CD4-positive, alpha-beta T cell treated with Interleukin-15 for 1 hour (primary cell): ENCODE data around the gene PTPRN2.

Experiments used
- DNase-seq: peaks from one replicate; pipeline ENCODE4 v3.0.0-alpha.2; 2020

PTPRN2 gene

DNA sequence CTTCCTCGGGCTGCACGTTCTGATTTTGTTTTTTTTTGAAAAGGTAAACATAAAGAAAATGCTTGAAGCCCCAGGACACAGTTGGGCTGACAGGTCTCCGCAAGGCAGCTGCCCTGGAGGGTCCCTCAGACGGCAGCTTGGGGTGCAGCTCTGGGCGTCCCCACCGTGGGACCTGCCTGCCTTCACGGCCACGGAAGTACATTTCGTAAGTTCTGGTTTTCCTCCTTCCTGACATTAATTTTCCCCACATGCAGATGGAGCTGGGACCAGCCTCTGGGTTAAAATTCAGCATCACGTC lies 759.8 kb downstream of the PTPRN2 start:
- DNase-seq, result no peak

DNA sequence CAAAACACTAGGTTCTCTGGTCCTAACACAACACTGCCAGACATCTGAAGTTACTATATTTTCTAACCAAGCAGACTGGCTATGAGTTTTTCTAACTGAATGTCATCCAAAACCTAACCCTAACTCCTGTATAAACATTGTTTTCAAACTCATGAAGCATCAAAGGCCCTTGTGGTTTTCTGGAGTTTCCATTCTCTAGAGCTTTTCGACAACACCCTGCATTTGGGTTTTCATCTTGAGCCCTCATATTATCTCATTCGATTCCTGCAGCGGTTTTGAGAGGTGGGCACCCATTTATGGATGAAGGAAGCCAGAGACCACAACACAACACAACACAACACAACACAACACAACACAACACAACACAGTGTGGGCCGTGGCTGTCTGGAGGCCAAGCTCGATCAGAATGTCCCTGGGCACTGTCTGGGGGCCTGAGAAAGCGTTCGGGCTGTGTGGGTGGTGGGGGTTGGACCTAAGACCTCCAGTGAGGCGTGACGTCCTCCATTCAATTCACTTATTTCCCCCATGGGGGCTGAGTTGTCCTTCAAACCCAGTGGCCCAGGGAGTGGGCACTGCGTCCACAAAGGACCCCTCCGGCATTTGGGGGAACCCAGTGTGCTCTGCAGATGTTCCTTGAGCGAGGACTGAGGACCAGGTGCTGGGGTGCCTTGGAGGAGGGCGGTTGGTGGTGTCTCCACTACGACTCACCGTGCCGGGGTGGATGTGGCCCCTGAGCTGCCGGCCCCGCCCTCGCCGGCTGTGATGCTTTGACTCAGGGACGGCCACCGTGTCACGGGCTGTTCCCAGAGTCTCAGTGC lies 760.4 kb downstream of the PTPRN2 start:
- DNase-seq, result no peak

DNA sequence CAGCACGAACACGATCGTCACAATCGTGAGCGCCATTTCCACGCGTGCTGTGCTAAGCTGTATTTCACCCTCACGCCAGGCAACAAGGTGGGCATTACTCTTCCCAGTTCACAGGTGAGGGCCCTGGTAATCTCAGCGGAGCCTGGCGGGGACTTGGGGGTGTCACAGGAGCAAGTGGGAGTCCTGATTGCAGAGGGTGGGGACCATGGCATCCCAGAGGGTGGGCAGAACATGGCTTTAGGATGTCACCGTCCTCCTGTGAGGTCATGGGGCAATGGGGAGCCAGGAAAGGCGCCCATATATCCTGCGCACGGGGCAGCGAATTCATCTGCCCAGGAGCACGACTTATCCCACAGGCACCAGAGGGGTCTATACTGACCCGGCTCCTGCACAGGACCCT lies 761.1 kb downstream of the PTPRN2 start:
- DNase-seq, result no peak

DNA sequence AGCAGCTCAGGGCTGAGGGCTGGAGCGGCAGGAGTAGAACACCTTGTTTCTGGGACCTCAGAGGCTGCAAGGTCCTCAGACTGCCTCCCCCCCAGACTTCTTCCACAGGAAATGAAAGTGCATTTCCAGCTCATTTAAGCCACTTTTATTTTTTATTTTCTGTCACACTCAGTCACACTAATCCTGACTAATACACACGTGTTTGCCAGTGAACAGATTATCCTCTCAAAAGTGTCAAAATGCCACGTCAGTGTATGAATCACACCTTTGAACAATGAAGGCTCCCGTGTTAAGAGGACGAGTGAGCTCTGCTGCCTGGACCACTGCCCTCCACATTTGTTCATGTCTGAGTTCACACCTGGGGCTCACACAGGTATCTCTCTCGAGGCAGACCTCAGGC lies 762.3 kb downstream of the PTPRN2 start:
- DNase-seq, result no peak

DNA sequence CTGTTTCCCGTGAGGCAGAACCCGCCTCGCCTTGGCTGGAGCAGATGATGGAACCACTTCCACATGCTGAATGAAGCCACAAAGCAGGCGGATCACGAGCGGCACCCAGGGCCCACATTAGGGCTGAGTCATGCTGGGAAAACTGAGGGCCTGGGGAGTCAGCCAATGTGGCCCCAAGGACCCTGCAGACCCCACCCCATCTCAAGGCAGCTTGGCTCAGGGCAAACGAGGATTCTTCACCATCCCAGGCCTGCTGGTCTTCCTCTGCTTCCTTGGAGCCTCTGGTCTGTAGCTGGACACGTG lies 762.9 kb downstream of the PTPRN2 start:
- no peak for DNase-seq

DNA sequence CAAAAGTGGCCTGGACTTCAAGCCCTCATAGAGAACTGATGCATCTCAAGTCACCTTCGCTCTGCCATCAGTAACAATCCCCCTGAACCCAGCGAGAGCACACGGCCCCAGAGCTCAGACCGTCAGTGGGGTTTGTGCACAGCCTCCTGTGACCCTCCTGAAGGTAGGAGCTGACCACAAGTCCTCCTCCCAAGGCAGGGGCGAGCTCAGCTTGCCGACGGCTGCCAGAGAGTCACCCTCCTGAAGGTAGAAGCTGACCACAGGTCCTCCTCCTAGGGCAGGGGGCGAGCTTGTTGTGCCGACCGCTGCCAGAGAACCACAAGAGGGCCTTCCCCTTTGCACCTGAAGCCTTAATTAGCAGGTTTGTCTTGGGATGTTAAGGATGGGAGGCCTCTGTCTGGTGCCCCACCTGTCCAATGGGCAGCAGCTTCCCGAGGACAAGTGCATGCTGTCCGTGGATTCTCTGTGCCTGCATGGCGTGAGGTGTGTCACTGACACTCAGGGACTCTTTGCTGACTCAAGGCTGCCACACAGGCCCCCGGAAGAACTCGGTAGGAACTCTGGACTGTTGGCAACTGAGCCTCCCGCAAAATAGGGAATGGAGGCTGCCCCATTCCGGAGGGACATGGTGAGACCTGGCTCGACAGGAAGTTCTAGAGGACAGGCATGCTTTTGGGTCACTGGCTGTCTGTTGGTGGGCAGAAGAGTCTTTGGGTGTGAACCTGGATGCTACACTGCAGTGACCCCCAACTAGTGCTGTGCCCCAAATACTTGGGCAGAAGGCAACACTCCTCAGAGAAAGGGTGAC lies 763.4 kb downstream of the PTPRN2 start:
- no peak for DNase-seq

DNA sequence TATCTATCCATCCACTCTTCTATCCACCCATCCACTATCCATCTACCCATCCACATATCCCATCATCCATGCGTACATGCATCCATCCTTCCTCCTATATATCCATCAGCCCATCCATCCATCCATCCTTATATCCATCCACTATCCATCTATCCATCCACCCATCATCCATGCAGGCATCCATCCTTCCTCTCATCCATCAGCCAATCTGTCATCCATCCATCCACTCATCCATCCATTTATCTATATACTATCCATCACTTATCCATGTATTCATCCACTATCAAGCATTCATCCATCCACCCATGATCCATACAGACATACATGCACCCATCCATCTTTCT lies 765.0 kb downstream of the PTPRN2 start:
- DNase-seq, result no peak

DNA sequence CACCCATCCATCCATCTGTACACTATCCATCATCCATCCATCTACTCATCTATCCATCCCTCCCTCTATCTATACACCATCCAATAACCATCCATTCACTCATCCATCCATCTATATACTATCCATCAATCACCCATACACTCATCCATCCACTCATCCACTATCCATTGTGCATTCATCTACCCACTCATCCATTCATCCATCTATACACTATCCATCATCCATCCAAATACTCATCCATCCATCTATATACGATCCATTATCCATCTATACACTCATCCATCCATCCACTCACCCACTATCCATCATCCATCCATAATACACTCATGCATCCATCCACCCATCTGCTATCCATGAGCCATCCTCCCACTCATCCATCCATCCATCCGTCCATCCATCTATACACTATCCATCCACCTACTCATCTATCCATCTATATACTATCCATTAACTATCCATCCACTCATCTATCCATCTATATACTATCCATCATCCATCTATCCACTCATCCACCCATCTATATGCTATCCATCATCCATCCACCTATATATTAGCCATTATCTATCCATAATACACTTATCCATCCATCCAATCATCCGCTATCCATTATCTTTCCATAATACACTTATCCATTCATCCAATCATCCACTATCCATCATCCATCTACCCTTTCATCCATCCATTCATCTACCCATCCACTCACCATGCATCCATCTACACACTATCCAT lies 765.5 kb downstream of the PTPRN2 start:
- no peak for DNase-seq

DNA sequence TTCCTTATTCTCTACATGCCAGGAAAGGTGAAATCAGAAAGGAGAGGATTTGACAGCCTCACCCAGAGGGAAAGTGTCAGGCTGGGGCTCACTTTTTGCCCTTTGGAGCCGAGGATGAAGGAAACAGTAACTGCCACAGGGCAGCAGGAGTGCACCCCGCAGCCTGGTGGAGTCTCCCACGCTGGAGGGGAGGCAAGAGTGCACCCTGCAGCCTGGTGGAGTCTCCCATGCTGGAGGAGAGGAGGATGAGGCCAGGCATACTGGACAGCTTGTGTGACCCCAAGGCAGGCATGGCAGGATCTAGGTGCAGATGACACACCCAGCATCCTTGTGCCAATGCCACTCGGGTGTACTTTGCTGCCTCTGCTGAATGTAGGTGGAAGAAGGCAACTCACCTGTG lies 766.8 kb downstream of the PTPRN2 start:
- no peak for DNase-seq

DNA sequence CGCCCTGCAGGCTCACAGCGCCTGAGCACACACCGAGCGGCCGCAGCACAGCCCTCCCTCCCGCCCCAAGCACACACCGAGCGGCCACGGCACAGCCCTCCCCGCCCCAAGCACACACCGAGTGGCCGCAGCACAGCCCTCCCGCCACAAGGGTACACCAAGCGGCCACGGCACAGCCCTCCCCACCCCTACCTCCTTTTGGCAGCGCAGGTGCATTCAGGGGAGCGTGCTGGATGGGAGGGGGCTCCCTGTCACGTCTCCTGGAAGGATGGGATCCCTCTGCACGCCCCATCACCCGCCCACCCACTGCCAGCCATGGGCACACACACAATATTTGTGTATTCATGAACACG lies 768.2 kb downstream of the PTPRN2 start:
- no peak for DNase-seq

DNA sequence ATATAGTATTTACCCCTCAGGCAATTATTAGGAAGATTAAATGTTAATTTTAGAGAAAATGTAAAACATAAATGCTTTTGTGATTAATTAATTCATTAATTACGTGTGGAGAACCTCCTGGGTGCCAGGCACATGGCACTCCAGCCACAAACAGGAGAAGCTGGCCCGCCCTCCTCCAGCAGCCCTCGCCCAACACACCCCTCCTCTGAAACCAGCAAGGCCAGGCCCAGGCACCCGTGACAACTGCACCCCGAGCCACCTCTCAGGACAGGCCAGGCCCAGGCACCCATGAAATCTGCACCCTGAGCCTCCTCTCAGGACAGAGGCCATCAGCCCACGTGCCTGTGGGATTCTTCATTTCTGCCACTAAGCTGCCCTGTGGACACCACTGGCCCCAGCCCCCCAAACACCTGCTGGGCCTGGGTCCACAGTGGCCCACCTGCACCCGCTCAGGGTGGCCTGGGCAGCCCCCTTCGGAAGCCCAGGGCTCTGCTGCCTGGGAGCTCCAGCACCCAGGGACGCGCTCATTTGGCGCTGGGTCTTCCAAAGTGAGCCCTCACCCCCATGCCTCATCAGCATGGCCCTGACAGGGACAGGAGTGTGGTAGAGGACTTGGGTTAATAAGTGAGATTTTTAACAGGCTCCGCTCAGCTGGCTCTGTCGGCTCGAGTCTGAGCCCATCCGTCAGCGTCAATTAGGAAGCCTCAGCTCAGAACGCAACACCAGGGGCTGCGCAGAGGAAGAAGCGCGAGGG lies 768.7 kb downstream of the PTPRN2 start:
- no peak for DNase-seq

DNA sequence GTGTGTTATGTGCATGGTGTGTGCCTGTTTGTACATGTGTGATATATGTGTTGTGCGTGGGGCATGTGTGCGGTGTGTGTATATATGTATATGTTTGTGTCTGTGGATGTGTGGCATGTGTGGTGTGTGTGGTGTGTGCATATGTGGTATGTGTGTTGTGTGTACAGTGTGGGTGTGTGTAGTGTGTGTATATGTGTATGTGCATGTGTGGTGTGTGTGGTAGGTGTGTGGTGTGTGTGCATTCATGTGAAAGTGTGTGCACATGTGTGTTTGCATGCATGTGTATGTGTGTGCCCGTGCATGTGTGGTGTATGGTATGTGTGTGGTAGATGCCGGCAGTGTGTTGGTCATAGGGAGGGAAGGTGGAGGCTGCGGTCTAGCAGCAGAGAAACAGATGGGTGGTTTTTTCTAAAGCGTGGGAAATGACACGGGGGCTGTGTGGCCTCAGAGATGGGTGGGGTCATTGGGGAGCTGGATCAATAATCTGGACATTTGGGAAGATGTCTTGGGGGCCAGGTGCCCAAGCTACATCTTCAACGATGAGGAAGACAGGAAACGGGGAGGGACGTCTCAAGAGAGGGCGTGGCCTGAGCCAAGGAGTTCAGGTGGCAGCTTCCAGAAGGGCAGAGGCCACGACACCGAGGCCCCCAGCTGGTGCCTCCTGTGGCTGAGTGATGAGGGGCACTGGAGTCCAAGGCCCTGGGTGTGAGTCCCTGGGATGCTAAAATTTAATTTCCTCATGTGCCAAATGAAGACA lies 769.5 kb downstream of the PTPRN2 start:
- DNase-seq, result no peak

DNA sequence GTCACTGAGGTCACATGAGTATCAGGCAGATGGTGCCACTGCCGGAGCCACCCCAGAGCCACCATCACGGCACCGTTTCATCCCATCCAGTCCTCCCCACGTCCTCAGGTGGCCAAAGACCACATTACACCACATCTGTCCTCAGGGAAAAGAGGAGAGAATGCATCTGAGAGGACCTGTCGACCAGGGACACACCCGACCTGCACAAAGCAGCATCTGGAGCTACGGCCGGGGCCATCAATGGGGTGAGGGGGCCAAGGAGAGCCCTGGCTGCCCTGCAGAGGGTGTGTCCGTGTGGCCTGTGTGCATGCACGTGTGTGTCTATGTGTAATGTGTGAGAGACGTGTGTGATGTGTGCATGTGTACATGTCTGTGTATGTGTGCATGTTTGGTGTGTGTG lies 770.2 kb downstream of the PTPRN2 start:
- no peak for DNase-seq

DNA sequence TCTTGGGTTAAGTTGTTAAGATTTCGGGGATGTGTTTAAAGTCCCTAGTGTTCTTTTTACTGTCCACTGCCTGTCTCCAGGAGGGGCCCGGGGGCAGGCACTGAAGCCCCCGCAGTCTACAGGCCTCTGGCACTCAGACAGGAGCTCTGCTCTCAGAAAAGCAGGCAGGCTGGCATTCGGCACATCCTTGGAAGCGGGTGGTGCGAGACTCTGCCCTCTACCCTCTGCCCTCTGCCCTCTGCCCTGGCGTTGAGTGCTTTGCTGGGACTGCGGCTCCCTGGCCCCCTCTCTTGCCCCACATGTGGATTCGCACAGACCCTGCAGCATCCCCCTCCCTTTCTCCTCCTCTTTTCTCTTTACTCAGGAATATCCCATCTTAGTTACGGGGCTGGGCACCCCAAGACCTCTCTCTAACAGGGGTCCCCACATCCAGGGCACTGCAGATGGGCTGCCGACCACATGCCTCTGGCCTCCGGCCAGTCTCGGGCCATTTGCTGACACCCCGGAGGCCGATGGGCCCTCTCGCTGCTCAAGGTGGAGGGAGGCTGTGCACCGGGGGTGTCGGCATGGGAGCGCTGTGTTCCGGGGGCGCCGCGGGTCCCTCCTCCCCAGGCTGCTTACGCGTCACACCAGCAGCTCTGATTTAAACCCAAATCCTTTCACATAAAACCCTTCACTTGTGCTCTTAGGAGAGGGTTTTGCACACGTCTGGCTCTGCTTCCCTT lies 770.9 kb downstream of the PTPRN2 start:
- DNase-seq, result no peak

DNA sequence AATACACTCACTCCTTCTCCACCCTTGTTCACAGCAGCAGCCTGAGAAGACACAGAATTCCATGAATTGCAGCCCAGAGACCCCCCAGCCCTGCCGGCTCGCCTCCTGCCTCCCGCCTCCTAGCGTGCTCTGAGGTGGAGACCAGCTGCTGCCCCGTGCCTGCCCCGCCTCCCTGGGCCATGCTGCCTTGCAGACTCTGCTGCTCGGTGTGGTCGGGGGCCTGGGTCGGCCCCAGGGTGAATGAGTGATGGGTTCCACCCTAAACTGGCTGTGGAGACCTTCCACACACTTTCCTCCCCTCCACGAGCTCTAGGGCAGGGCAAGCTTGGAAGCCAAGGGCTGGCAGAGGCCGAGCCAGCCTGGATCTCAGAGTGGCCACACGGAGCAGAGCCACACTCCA lies 771.5 kb downstream of the PTPRN2 start:
- DNase-seq, result no peak

DNA sequence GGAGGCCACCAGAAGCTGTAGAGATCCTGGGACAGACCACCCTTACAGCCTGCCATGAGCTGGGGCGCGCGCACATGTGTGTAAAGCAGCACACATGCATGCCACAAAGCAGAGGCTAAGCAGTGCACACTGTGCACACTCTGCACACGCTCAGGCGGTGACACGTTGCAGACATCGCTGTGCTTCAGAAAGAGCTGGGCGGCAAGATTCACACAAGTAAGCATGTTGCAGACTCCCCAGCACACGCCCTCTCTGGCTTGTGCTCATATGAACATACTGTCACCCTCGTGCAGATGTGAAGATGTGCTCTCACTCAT lies 772.0 kb downstream of the PTPRN2 start:
- no peak for DNase-seq

DNA sequence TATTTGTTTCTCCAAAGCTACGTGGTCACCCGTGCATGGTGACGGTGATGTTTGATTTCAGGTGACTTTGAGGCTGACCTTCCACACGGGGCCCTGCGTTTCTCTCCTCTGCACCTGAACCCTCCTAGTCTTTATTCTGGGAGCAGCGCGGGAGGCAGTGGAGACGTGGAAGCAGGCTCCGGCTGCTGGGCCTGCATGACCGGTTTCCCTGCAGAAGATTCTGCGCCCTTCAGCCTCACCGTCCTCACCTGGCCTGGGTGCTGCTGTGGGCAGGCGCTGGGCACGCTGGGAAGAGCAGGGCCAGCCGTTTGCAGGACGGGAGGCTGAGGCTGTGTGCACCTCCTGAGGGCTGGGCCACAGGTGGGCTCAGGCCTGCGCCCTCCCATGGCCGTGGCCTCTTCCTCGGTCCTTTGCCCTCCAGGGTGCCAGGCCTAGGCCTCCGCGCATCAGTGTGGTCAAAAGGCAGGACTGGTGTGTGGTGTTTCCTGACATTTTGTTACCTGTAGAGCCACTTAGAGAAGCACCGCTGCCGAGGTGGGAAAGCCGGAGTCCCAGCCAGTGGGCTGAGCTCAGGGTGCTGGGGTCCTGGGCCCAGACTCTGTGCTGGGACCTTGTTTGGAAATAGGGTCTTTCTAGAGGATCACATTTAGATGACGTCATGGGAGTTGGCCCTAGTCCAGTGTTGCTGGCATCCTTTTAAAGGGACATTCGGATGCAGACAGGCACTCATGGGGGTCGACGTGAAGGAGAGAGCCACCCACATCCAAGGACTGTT lies 772.5 kb downstream of the PTPRN2 start:
- DNase-seq, result peak; percentile 8

DNA sequence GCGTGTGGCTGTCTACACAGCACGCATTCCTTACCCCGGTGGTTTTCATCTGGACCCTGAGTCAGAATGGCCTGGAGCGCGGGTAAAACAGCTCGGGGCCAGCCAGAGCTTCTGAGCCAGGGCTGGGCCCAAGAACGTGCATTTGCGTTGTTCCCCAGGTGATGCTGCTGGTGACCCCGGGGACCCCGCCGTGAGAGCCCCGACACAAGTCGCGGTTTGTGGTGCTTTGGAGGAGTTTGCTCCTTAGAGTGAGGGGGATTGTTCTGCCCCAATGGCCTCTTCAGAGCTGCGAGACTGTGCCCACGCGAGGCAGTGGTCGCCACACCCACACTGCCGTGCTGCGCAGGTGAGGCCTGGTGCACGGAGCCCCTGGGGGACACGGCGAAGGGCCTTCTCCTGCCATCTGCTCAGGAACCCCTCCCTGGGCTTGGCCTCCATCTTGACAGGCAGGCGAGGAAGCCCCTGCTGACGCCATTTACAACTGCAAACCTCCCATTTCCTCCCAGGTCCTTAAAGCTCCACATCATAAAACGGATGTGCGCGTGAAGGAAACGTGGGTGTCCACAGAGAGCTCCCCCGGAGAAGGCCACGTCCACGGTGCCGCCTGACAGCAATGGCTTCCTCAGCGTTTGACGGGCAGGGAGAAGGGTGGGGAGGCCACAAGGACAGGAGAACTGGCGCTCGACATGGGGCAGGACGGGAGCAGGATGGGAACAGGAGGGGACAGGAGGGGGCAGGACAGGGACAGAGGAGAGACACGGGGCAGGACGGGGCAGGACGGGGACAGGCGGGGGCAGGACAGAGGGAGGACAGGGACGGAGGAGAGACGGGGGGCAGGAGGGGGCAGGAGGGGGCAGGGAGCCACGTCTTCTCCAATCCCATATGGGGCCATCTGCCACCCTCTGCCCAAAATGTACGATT lies 773.6 kb downstream of the PTPRN2 start:
- DNase-seq, result no peak

DNA sequence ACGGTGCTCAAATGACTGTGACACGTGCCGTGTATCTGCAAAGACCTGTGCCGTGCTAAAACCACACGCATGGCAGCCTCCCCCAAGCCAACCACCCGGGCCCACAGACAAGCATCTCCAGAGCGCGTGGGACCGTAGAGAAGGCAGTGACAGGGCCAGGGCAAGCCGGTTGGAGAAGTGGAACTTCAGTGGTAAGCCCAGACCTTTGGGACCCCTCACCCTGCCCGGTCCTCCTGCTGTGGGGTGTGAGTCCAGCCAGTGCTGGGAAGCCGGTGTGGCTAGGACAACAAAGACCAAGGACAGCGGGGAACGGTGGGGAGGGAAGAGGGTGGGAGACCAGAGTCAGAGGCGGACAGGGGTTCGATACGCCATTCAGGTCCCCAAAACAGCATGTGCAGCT lies 774.6 kb downstream of the PTPRN2 start:
- no peak for DNase-seq

DNA sequence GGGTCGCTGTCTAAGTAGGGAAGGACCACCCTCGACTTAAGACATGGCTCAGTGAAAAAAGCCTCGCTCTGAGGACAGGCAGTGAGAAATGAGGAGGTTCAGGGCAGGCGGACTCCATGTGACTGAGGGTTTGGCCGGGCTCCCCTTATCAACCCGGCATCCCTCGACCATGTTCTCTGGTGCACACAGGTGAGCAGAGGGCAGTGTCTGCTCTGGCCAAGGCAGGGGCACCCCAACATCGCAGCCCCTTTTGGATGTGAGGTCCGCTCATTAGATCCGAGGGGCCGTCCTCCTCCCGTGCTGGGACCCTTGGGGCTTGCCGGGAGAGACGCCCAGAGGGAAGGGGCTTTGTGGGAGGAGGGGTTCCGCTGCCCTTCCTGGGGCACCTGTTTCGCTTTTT lies 775.7 kb downstream of the PTPRN2 start:
- no peak for DNase-seq
